DMS53 treated with DMSO at 0.1 percent for 48 hours (cell line): ENCODE results near the gene TRHDE.
"Not testable (repeated sequence)": the region's sequence is repeated elsewhere in the genome, so short reads cannot be mapped to it uniquely, and the experiment has no call there.

Source experiments
- DNase-seq: peaks from one replicate; lab custom pipeline; 2025; ENCODE audit not compliant: unreplicated experiment; lab: John Stamatoyannopoulos, UW

Gene TRHDE

DNA sequence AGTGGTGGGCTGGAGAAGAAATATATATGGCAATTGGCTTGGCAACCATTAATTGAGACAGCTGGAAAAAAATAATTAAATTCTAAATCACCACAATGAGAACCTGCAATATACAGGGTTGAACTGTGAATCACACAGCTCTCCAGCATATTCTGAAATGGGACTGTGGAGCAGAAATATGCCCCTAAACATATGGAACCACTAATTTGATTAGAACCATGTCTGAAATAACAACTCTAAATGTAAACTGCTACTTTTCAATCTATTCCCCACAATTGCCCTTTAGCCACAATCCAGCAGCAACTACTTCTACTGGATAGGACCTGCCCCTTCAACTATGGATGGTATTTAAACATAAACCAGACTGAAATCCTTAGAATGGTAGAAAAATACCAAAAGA, 330.4 kb downstream of the TRHDE start:
- DNase-seq = no peak

DNA sequence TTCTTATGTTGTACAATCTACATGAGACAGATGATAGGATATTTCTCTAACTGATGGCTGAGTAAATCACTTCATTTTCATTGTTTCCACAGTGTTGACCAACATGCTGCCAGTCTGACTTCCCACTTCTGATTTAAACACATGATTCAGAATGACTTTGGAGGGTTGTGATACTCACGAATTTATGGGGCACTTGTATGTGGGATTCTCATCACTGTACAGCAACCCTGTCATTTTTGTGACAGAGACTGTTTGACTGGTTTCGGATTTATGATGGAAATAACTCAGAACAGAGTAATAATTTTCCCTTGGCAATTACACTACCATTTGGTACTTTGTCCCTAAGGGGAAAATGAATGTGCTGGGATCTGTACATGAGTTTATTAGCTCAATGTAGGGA, 333.8 kb downstream of the TRHDE start:
- DNase-seq = no peak

DNA sequence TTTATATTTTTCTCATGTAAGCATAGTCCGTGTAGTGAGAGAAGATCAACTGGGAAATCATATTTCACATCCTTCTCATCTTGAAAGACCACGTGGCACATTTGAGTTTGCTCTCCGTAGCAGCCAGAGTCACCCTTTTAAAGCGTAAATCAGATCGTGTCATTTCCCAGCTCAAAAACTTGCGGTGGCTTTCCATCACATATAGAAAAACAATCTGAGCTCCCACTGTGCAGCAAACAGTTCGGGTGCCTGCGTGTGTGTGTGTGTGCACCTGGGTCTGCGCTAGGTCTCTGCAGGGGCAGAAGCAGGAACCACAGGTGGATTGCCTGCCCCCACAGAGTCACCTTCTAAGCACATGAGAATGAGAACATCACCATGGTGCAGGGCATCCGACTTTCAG, 338.2 kb downstream of the TRHDE start:
- no peak for DNase-seq

DNA sequence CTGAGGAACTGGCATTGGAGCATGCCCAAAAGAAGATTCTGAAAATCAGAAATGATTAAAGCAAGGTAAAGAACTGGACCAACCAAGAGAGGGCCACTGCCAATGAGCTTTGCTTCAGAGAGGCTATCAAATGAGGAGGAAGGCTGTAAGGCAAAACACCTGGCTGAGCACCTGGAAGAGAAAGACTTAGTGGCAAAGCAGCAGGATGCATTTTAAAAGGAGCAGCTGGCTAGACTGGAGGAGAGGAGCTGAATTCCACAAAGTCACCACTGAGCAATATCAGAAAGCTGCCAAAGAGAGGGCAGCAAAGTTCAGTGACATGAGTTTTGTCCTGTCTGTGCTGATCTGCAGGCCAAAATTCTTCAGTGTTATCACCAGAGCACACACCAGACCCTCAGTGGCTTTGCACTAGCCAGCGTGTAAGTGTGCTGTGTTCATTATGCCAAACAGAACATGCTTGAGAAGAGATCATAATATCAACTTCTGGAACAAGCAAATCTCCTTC, 338.7 kb downstream of the TRHDE start:
- DNase-seq = no peak

DNA sequence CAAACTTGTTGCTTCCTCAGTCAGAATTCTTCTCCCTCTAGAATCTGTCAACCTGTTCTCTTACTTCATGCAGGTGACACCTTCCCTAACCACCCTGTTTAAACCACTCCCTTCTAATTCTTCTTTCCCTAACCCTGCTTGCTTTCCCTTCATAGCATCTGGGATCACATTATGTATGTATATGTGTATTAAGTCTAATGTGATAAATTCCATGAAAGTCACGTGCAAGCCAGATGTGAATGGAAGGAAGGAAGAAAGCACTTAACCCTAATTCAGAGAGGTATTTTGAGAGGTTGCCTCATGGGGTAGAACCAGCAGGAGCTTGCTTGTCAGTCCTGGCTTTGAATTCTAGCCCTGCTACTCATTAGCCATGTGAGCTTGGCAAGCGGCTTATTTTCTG, 340.0 kb downstream of the TRHDE start:
- DNase-seq = no peak

DNA sequence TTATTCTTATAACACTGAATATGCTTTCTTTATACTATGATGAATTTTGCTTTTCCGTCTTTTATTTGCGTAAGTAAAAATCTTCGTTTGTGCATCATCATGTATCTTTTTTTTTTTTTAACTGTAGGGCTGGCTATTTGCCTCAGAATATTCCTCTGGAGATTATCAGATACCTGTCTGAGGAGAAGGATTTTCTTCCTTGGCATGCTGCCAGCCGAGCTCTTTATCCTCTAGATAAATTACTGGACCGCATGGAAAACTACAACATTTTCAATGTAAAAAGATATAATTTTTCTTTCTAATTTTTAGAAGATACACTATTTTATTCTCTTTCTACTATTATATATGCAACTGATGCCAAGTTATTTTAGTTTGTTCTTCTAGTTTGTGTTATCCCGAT, 346.6 kb downstream of the TRHDE start:
- DNase-seq = no peak

DNA sequence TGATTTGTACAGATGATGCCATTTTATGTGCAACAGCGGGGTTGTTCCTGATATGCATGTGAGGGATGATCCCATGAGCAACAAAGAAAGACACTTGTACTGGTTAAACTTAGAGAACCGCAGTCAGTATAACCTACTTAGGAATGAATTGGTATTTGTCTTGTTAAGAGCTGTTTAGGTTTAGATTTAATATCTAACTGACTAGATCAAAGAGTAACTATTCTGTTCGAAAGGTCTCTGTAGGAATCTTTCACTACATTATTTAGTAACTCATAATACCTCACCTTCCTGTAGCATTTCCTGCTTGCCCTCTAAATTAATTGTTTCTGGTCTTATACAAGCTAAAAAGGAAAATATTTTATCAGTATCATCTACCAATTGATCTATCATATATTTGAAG, 350.4 kb downstream of the TRHDE start:
- DNase-seq = no peak

DNA sequence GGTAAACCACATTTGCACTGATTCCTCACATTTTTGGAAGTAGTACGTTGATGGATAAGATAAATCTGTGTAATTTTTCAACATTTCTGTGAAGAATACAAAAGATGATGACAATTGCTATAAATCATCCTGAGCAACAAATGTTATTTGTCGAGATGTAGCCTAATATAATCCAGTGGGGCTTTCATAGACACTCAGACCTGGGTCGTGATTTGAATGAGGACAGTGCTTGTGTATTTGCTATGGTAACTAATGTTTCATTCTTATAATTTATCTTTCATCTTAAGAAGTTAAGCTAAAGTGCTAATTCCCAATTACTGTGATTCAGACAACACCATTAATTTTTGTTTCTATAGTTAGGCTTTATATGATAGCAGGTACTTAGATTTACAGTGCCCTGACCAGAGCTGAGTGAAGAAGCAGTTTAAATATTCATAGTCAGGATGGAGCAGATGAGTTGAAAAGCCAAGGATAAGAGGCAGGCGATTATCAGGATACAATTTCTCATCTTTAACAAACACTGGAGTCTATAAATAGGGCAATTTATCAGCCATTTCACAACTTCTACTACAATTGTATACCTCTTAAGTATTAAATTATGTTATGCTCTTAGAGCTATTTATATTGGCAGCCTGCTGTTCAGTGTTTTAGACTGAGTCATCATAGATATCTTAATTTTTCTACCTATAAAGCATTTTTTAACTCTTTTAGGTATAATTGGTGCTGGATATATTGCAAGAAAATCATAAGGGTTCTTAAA, 359.9 kb downstream of the TRHDE start:
- no peak for DNase-seq

DNA sequence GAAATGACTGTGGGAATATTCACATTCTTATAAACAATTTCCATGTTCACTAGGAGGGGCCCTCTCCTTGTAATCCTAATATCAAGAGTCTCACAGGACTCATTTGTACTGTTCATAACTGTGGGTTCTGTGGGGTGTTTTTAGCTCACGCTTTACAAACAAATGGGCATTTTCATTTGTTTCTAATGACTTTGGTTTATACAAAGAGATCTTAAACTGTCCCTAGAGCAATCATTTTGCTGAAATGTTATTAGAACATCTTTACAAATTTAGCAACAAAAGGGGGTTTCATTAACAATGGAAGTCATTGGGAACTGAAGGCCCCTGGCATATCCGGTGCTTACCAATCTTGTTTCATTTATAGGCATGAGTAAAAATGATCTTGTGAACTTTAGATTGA, 370.5 kb downstream of the TRHDE start:
- no peak for DNase-seq

DNA sequence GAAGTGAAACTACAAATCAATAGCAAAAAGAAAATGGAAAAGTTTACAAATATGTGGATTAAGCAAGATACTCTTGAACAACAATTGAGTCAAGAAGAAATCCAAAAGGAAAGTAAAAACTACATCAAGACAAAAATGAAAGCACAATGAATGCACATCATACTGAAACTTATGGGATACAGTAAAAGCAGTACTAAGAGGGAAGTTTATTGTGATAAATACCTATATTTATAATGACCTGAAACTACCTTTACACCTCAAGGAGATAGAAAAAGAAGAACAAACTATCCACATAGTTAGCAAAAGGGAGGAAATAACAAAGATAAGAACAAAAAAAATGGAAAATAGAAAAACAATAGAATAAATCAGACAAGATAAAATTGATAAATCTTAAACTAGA, 375.0 kb downstream of the TRHDE start:
- no peak for DNase-seq

DNA sequence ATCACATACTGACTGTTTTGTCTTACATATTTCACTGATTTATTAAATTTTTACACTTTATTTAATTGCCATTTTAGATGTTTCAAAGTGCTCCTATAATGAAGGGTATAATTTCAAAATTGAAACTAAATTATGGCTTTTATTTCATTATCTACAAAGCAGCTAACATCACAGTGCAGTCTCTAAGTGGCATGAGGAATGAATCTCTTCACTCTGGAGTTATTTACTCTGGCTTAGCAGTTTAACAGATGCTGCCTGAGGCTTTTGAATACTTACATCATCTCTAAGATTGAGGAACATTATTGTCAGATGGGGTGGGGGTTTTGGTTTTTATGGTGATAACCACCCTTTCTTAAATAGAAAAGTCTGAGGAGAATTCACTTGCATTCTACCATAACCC, 386.4 kb downstream of the TRHDE start:
- no peak for DNase-seq

DNA sequence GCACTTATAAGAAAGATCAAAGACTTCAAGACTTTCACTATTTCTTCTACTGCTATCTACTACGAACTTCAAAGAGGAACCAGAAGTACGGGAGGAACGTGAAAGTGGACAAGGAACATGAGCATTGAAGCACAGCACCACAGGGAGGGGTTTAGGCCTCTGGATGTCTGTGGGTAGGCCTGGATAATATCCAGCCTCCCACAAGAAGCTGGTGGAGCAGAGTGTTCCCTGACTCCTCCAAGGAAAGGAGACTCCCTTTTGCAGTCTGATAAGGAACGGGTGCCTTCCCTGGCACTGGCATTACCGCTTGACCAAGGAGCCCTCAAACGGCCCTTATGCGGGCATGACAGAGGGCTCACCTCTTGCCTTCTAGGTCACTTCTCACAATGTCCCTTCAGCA, 388.0 kb downstream of the TRHDE start:
- not testable (repeated sequence) for DNase-seq

DNA sequence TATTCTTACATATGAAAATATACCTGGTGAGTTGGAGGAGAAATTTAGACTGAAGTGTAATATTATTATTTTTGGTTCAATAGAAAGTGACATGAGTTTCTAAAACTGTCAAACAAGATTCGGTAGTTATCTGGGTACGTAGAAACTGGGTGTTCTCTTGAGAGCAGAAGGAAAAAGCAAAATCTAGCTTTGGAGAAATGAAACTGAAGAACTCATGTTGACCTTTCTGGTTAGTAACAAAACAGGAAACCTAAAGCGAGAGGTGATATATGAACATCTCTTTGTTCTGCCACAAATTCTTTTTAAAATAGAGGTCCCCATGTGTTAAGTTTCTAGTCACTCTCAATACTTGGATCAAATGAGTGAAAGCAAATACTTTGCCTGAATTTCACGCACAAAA, 401.7 kb downstream of the TRHDE start:
- no peak for DNase-seq

DNA sequence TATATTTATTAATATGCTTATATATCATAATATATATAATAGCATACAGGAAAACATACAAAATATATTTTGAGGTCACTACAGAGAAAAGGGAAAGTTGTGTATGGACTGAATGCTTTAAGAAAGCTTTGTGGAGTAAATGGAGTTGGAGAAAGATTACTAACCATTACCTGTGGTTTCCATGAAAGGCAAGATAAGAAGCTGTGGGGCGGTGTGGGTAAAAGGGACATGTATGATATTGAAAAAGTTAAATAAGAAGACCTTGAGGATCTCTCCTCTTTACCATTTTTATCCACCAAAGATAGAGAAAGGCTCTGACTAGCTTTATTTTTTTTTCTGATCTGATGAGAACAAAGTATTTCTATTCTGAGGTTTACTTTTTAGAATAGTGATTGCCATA, 404.4 kb downstream of the TRHDE start:
- no peak for DNase-seq

DNA sequence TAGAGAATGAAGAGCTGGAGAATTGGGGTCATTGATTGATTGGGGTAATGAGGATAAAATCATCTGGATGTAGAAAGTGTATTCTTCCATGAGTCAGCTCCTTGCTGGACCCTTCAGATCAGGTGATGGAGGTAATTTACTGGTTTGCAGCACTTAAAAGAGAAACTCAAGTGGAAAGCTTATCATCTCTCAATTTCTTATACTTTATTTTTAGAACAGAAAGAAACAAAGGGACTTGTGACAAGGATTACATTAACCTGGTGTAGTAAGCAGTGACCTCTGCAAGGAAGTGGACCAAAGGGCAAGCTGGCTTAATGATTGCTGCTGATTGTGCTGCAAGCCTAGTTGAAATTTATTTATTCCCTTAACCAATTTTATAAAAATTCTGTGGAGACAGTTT, 405.0 kb downstream of the TRHDE start:
- no peak for DNase-seq

DNA sequence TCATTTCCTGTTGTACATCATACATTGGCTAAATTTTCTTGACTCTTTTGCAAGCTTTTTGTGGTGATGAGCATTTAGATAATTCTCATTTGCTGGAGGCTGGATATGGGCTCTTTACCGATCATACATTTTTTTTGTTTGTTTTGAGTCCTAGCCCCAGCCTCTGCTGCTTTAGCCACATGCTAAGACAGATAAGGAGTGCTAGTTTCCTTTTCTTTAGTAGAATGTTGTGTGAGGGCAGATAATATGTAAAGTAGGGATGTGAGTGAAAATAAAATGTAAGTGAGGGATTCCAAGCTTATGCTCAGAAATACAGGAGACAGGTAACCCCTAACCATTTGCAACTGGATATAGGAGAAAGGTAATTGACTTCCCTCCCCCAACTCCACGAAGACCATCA, 405.7 kb downstream of the TRHDE start:
- no peak for DNase-seq

DNA sequence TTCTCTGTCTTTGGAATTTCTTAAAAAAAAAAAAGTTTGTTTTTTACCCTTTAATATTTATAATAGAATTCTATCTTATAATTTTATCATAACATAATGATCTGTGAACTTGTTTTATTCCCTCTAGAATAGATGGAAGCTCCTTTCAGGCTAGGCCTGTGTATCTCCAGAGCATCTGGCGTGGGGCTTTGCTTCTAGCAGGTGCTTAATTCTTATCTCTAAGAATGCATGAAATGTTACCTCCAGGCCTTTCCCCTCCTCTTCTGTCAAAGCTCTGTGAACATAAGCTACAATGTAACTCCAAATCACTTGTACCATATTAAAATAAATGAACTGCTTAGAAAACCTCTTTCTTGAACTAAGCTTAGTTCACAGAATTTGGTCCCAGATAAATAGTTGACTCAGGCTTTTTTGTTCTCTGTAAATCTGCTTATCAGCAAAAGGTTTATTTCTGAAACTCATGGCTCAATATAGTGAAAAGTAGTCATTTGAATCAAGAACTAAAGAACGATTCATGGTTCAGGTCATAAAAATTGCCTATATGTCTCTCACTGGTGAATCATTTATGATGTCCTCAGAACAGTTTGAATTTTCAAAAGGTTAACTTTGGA, 407.1 kb downstream of the TRHDE start:
- DNase-seq = no peak

DNA sequence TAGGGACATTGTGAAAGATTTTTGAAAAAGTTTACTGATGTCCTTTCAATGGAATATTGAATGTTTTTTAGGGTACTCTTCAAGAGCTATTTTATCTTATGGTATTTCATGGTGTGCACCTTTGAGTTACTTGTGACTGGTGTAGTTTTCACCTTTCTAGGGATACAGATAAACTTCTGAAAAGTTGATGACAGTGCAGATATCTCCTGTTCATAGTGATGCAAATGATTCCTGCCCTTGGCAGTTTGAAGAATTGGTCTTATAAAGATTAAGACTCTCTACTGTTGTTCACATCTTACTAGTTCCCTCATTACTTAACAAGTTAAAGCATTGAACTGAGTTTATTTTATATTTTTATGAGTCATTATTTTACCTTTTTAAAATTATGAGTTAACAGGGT, 408.9 kb downstream of the TRHDE start:
- no peak for DNase-seq

DNA sequence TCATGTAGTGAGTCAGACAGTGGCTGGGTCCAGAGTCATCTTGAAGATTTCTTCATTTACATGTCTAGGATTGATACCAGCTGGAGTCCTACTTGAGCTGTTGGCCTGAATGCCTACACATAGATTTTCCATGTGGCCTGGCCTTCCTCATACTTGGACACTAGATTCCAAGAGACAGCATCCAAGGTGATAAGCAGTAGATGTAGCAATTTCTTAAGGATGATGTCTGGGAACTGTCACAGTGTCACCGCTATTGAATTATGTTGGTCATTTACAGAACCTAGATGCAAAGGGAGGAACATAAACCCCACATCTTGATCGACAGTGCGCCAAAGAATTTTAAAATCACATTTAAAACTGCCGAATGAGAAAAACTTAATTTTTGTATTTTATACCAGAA, 412.3 kb downstream of the TRHDE start:
- no peak for DNase-seq

DNA sequence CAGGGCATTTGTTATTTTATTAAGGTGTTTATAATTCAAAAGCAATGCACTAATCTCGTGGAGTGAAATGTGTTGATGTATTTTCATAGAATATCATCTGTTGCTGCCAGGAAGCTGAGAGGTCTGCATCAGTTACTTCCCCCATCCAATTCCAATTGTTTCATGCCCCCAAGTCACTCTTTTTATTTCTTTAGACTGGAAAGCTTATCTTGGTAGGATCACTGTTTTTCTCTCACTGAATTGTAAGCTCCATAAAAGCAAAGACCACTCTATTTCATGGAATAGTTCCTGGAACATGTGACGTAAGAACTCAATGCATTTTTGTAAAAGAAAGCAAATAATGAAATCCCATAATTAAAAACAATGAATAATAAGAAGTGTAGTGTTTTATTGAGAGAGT, 420.2 kb downstream of the TRHDE start:
- no peak for DNase-seq

DNA sequence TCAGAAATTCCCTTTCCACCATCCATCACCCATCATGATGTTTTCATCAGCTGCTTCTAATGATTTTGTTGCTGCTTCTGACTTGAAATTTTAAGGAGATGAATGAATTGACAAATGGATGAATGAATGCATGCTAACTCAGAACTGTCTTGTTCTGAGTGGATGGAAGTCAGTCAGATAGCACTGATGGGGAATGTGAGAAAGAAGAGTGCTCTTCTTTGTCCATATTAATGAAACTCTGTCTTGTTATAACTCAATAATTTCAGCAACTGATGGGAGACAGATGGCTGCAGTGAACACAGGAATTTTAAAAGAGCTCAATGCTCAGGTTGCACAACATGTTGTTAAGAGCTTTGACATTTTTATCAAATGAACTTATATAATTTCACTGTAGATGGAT, 422.0 kb downstream of the TRHDE start:
- no peak for DNase-seq

DNA sequence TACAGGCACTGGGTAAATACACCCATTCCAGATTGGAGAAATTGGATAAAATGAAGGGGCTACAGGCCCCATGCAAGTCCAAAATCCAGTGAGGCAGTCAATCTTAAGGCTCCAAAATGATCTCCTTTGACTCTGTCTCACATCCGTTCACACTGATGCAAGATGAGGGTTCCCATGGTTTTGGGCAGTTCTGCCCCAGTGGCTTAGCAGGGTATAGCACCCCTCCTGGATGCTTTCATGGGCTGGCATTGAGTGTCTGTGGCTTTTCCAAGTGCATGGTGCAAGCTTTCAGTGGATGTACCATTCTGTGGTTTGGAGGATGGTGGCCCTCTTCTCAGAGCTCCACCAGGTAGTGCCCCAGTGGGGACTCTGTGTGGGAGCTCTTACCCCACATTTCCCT, 427.2 kb downstream of the TRHDE start:
- no peak for DNase-seq

DNA sequence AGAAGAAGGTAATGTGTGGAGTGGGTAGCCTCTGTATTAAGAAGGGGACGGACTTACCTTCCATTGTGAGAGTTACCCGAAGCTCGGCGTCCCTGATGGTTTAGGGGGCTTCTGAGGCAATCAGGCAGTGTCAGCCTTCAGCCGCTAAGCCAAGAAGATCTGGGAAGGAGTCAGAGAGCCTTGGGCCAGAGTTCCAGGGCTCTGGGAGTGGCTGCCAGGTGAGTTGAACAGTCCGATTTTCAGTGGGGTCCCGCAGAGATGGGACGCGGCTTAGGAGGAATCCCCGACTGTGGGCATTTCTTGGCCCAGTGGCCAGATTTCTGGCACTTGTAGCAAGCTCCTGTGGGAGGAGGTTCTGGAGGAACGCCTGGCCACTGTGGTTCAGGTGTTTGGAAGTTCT, 439.9 kb downstream of the TRHDE start:
- not testable (repeated sequence) for DNase-seq
